LNCAP (cell line): ENCODE measurements around the gene MEF2D.

Experiments
- CTCF ChIP-seq: fragments of 450-650 bp; IDR thresholded peaks from 2 replicates; pipeline ENCODE4 v1.5.1; 2017; ENCODE audit warnings: mild to moderate bottlenecking

Gene MEF2D

GRCh38 chr1:156509424-156510034 lies 9.0 kb upstream of the MEF2D start:
- no peak for TF ChIP-seq CTCF

- TF ChIP-seq CTCF, result no peak
Measured at GRCh38 chr1:156508955-156509234, 8.3 kb upstream of the MEF2D start.

DNA sequence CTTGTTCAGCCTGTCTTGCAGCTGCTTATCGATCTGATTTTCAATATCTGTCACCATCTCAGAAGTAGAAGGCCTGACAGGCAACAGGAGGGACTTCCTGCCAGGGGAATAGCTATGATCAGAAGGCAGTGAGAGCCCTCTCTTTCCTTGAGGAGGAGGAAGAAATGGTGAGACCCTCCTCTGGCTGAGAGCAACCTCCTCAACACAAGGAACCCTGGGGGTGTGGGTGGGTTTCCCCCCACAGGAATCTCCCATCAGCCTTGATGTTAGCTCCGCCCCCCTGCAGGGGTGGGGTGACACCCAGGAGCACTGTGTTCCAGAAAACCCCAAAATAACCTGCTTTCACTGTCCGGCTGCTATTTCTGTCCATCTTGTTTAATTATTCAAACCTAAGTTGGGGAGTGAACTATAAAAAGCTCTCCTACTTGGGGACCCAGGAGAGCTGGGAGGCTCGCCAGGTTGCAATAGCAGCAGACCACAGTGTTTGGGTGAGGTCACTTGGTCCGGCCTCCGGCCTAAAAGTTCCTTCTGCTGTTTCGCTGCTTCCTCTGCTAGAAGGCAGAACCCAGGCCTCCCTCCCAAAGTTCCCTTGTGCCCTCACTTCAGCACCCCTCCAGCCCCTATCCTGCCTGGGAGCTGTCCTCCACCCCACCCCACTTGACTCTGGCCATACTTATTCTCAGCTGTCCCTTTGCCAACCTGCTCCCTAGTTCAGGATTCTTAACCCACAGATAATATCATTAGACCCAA lies 7.8 kb upstream of the MEF2D start:
- no peak for TF ChIP-seq CTCF

DNA sequence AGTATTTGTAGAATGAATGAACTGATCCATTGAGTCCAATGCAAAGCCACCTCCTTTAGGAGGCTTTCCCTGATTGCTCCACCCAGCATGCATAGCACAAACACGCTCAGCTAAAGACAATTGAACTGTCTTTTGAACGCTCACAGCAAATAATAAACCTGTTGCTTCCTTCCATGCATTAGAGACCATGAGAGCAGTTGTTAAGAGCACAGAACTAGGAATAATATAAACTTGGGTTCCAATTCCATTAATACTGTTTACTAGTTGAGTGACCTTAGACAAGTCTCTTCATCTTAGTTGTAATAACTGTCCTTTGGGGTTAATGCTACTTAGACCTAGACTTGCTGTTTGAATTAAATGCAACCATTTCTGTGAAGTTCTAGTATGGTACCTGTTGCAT lies 5.9 kb upstream of the MEF2D start:
- TF ChIP-seq CTCF, result no peak

DNA sequence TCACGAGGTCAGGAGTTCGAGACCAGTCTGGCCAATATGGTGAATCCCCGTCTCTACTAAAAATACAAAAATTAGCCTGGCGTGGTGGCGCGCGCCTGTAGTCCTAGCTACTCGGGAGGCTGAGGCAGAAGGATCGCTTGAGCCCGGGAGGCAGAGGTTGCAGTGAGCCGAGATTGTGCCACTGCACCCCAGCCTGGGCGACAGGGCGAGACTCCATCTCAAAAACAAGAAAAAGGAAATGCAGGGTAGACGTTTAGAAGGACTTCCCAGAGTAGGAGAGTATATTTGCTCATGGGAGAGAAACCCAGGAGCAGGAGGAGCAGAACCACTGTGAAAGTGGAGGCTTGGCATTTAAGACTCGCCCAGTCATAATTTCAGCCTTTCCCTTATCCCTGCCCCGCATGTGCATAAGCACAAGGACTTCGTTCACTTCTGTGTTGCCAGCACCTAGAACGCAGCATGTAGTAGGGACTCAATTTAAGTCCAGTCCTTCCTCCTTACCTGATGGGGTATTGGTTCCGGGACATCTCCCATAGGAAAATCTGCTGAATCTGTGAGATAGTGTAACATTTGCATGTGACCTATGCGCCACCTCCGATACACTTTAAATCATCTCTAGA lies 5.2 kb upstream of the MEF2D start:
- TF ChIP-seq CTCF, result no peak

DNA sequence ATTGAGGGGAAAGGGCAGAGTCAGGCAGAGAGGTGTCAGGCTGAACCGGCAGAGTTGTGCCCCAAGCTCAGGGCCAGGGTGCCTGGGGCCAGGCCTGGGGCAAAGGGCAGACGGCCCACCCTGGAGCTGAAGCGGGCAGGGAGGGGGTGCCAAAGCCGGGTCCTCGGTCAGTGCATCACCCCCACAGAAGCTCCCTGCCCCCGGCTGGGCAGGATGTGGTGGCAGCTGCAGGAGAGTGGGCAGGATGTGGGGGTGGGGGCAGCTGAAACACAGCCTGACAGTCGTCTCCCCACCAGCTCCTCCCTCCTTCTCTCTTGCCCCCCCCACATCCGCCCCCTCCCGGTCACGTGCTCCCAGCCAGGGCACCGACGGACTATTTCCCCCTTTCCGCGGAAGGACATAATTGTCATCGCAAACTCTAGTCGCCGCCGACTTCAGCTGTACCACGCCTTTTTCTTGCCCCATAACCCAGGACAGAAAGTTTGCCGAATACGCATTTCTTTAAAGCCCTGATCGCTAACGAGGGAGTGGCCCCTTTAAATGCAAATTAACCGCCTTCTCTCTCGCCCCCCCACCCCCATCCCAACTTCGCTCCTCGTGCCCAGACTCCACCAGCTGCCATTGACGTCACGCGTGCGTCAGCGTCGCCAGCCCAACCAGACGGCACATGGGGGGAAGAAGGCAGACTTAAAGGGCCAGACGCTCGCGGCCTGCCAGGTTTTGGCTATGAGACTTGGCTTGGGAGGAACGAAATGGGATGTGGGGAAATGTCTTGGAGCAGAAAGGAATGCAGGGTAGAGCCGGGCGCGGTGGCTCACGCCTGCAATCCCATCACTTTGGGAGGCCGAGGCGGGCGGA lies 4.5 kb upstream of the MEF2D start:
- no peak for TF ChIP-seq CTCF

GRCh38 chr1:156504438-156504813 lies 3.9 kb upstream of the MEF2D start:
- TF ChIP-seq CTCF, result no peak
